Thoracic aorta (tissue), 2 donors: ENCODE data around the gene CD109. TPM values are rescaled to one million over a fixed set of nuclear protein-coding genes. Genes with fewer than 3 reads are reported as not detected.

Source experiments
- ATAC-seq: fragments of 150-250 bp; one replicate; pipeline ENCODE4 v1.8.0; 2017; ENCODE audit warnings: low read depth; ENCODE audit not compliant: insufficient number of reproducible peaks, low FRiP score
- DNase-seq: peaks from one replicate; pipeline ENCODE4 v3.0.0-alpha.2; 2020; ENCODE audit warnings: low spot score
- H3K27ac ChIP-seq, 2 donors: fragments of 200-600 bp; sonication (generic); 1 replicate in 1 of 2; 2 replicates in 1 of 2; pipeline ENCODE4 v1.5.1; 2016; ENCODE audit warnings: mild to moderate bottlenecking in 2 of 2, moderate library complexity in 2 of 2
- H3K27me3 ChIP-seq: fragments of 200-600 bp; sonication (generic); replicated peaks from 2 replicates; pipeline ENCODE4 v1.6.0; 2016; ENCODE audit warnings: mild to moderate bottlenecking; ENCODE audit not compliant: insufficient read depth
- H3K36me3 ChIP-seq: fragments of 200-600 bp; sonication (generic); one replicate; pipeline ENCODE4 v1.5.1; 2016
- H3K4me1 ChIP-seq, 2 donors: fragments of 200-600 bp; sonication (generic); 1 replicate in 1 of 2; 2 replicates in 1 of 2; pipeline versions ENCODE4 v1.5.1 to v1.6.0; 2016; ENCODE audit warnings: low read depth in 2 of 2, mild to moderate bottlenecking in 1 of 2; ENCODE audit not compliant: control insufficient read depth in 1 of 2
- H3K4me3 ChIP-seq: fragments of 200-600 bp; sonication (generic); 2 replicates; pipeline ENCODE4 v1.5.1; 2016; ENCODE audit warnings: mild to moderate bottlenecking
- H3K9me3 ChIP-seq: fragments of 200-600 bp; sonication (generic); 2 replicates; pipeline ENCODE4 v1.5.1; 2016
- total RNA-seq, 2 donors: library from RNA; depleted of rRNA; stranded (reverse); fragments of >200 nt; gene quantifications; one replicate each; pipeline versions ENCODE4 v1.1.0 to v1.2.3, GENCODE V29; 2016
- TF ChIP-seq, protein P1 (sequence below): fragments of 200-600 bp; sonication (generic); IDR thresholded peaks from one replicate; pipeline ENCODE4 v1.5.1; 2019; ENCODE audit warnings: antibody characterized with exemption

The CD109 gene
- 10 to 100 TPM; 12.6 to 21.3 TPM for total RNA-seq

DNA sequence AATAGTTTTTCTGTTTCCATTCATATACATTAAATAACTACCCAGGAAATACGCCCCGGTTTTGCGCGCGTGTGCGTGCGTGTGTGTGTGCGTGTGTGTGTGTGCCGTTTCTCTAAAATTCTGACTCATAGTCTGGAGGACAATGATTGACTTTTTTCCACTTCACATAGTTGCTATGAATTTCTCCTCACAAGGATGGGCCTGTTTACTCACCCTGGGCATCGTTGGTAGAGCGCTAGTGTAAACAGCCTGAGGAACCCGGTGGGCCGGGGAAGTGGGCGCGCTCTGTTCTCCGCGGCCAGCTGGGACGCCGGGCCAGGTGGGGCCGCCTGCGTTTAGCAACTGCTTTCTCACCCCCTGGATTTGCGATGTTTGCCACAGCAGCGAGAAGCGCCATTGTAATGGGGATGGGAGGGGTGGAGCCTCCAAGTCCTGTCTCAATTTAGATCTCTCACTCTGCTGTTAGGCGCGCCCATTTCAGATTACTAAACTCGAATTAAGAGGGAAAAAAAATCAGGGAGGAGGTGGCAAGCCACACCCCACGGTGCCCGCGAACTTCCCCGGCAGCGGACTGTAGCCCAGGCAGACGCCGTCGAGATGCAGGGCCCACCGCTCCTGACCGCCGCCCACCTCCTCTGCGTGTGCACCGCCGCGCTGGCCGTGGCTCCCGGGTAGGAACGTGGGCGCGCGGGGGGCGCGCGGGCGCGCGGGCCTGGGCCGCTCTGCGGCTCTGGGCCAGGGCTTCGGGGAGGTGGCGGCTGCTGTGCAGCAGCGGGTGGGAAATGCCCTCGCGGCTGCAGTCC, at the start of gene CD109:
Gene CD109, plus strand, starts transcription at position 585 of the 803 bp plus-strand sequence. Its CDS starts 13 bp downstream, at position 598.
- H3K27ac ChIP-seq, result peak within 1 kb of the TSS; percentile 67 to 71
- H3K9me3 ChIP-seq, result no peaks in the 10 kb centered on the region
- no peaks in the 10 kb centered on the region for H3K36me3 ChIP-seq
- ATAC-seq (peak; percentile 52), DNase-seq (no peak)
- TF ChIP-seq, protein P1, sequence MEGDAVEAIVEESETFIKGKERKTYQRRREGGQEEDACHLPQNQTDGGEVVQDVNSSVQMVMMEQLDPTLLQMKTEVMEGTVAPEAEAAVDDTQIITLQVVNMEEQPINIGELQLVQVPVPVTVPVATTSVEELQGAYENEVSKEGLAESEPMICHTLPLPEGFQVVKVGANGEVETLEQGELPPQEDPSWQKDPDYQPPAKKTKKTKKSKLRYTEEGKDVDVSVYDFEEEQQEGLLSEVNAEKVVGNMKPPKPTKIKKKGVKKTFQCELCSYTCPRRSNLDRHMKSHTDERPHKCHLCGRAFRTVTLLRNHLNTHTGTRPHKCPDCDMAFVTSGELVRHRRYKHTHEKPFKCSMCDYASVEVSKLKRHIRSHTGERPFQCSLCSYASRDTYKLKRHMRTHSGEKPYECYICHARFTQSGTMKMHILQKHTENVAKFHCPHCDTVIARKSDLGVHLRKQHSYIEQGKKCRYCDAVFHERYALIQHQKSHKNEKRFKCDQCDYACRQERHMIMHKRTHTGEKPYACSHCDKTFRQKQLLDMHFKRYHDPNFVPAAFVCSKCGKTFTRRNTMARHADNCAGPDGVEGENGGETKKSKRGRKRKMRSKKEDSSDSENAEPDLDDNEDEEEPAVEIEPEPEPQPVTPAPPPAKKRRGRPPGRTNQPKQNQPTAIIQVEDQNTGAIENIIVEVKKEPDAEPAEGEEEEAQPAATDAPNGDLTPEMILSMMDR, result no peak
- H3K27me3 ChIP-seq, result no peaks in the 10 kb centered on the region
- peaks cover 0 to 29% of the 10 kb centered on the region in 2 donors for H3K4me1 ChIP-seq
- peak within 1 kb of the TSS; percentile 72 for H3K4me3 ChIP-seq

DNA sequence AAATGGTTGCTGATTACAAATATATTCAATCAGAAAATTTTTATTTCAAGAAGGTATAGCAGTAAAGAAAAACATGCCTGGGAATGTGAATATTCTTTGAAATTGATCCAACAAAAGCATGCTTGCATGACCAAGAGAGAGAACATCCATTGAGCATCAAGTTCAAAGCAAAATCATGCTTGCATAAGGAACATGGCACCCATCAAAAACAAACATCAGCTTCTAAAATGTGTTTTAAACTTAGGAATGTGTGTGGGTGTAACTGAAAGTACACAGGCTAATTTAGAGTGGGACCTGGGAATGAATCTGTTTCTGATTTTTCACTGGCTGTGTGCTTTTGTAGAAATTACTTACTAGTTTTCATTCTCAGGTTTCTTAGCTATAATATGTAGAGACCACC, 47.8 kb upstream of the CD109 start:
- H3K27ac ChIP-seq, result no peak overlapping the region
- no peak overlapping the region for H3K4me3 ChIP-seq
- no peak for DNase-seq
- H3K27me3 ChIP-seq, result no peaks in the 10 kb centered on the region
- TF ChIP-seq, protein P1, result no peak
- ATAC-seq, result no peak
- no peaks in the 10 kb centered on the region for H3K36me3 ChIP-seq
- no peaks in the 10 kb centered on the region for H3K9me3 ChIP-seq
- peaks cover 11 to 12% of the 10 kb centered on the region in 2 donors for H3K4me1 ChIP-seq

DNA sequence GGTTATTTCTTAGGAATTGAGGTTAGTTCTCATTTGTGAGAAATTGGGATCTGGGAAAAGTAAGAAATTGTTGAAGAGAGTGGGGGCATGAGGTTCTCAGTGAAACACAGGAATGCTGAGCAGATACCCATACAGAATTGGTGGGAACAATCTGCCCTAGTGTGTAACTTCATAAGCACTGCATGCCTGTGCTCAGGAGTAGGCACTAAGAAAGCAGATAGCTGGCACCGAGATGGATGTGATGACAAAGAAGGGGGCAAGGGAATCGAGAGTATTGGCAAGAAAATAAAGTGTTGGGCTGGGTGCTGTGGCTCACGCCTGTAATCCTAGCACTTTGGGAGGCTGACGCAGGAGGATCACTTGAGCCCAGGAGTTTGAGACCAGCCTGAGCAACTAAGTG, 46.2 kb upstream of the CD109 start:
- H3K27me3 ChIP-seq, result no peaks in the 10 kb centered on the region
- ATAC-seq, result no peak

DNA sequence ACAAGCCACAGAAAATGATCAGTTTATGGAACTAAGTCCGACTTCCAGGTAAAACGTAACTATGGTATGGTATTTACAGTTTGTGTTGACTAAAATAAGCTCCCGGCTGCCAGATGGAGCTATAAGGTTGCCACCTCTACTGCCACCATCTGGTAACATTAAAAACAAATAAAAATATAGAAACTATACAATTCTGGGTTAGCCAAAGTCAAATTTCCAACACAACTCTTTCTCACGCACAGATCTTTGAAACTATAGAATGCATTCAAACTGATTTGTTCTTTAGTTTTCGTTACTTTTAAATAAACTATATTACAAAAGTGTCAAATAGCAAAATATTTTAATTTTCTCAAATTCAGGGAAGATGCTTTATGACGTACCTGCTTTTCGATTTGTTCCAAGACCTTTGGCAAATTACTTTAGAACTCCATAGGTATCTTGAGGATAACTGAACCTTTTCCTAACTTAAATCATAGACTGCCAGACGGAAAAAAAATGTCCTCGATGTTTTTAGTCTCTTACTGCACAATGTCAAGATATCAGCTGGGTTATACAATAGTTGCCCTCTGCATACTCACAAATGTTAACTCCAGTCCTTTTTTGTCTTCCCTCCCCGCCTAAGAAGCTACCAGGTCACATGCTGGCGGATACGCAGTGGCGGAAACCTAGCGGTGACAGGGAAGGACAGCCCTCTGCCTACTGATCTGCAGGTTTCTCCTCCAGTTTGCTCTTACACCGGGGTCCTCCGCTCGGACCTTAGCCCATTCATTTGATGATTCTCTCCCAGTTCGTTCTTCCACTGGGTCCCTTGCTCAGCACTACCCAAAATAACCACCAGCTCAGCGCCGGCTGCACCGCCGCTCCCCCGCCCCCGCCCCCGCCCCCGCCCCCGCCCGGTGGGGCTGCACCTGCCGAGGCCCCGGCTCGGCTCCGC, 43.1 kb upstream of the CD109 start:
- DNase-seq, result no peak
- no peaks in the 10 kb centered on the region for H3K36me3 ChIP-seq
- H3K27me3 ChIP-seq, result no peaks in the 10 kb centered on the region

More for the DNA sequence above, 46.2 kb upstream of the CD109 start:
- H3K27ac ChIP-seq, result no peak overlapping the region
- H3K9me3 ChIP-seq, result no peaks in the 10 kb centered on the region
- DNase-seq, result no peak
- no peaks in the 10 kb centered on the region for H3K36me3 ChIP-seq
- no peak overlapping the region for H3K4me3 ChIP-seq
- H3K4me1 ChIP-seq, result peaks cover 11 to 15% of the 10 kb centered on the region in 2 donors
- TF ChIP-seq, protein P1, result no peak

More for the DNA sequence above, 43.1 kb upstream of the CD109 start:
- Histone ChIP-seq H3K9me3 (no peaks in the 10 kb centered on the region), H3K27ac (peak overlapping the region; percentile 95), H3K4me3 (peak overlapping the region; percentile 100), H3K4me1 (peaks cover 10 to 11% of the 10 kb centered on the region in 2 donors)
- ATAC-seq, result no peak
- TF ChIP-seq, protein P1, result peak; percentile 54
